Fibroblast of lung (primary cell): ENCODE measurements around the gene CHD9. TPM values are rescaled to one million over a fixed set of nuclear protein-coding genes. Genes with fewer than 3 reads are reported as not detected.
A peak's percentile ranks its signal among the peaks of the same experiment; 100 is the strongest.

Experiments used
- DNase-seq, 2 donors: peaks; one replicate each; pipeline versions ENCODE4 v3.0.0 to v3.0.0-alpha.2; 2010; ENCODE audit warnings: low read depth in 2 of 2
- H2AFZ ChIP-seq: 2 replicates; pipeline ENCODE4 v1.5.1; 2012; ENCODE audit warnings: low read length, control low read depth, inconsistent platforms
- H3K27ac ChIP-seq: 2 replicates; pipeline ENCODE4 v1.5.1; 2011; ENCODE audit warnings: low read length, control low read depth; ENCODE audit not compliant: insufficient read depth
- H3K27me3 ChIP-seq: 2 replicates; pipeline ENCODE4 v1.5.1; 2011; ENCODE audit warnings: mild to moderate bottlenecking, low read length; ENCODE audit not compliant: control insufficient read depth, insufficient read depth
- H3K36me3 ChIP-seq: 2 replicates; pipeline ENCODE4 v1.5.1; 2011; ENCODE audit warnings: low read length; ENCODE audit not compliant: control insufficient read depth, insufficient read depth
- H3K4me1 ChIP-seq: 2 replicates; pipeline ENCODE4 v1.5.1; 2011; ENCODE audit warnings: low read length; ENCODE audit not compliant: control insufficient read depth, insufficient read depth; ENCODE audit errors: extremely low read depth
- H3K4me2 ChIP-seq: 2 replicates; pipeline ENCODE4 v1.5.1; 2011; ENCODE audit warnings: low read length, control low read depth; ENCODE audit not compliant: insufficient read depth; ENCODE audit errors: extremely low read depth
- H3K4me3 ChIP-seq, 4 experiments: fragments of 200-600 bp in 1 of 4; sonication (generic) in 1 of 4; replicated peaks in 1 of 4; 2 replicates each; pipeline ENCODE4 v1.5.1; 2011 to 2016; ENCODE audit warnings: low read length in 4 of 4, low read depth in 3 of 4, mild to moderate bottlenecking in 3 of 4, control low read depth in 2 of 4, inconsistent platforms in 1 of 4, mixed read lengths in 1 of 4; ENCODE audit not compliant: insufficient read depth in 1 of 4; ENCODE audit errors: control extremely low read depth in 1 of 4
- H3K79me2 ChIP-seq: 2 replicates; pipeline ENCODE4 v1.5.1; 2012; ENCODE audit warnings: mild to moderate bottlenecking, low read length, inconsistent platforms; ENCODE audit not compliant: control insufficient read depth, insufficient read depth
- H3K9ac ChIP-seq: 2 replicates; pipeline ENCODE4 v1.5.1; 2011; ENCODE audit warnings: mild to moderate bottlenecking, low read length, control low read depth; ENCODE audit not compliant: insufficient read depth
- H3K9me3 ChIP-seq: 2 replicates; pipeline ENCODE4 v1.5.1; 2012; ENCODE audit warnings: low read depth, low read length; ENCODE audit not compliant: control insufficient read depth, insufficient read depth
- H4K20me1 ChIP-seq: 2 replicates; pipeline ENCODE4 v1.5.1; 2011; ENCODE audit warnings: low read length; ENCODE audit not compliant: control insufficient read depth, insufficient read depth; ENCODE audit errors: extremely low read depth
- CTCF ChIP-seq, 2 donors: IDR thresholded peaks in 1 of 2; conservative IDR thresholded peaks in 1 of 2; 1 replicate in 1 of 2; 2 replicates in 1 of 2; pipeline ENCODE4 v1.5.1; 2011 to 2012; ENCODE audit warnings: low read length in 2 of 2, control low read depth in 1 of 2, inconsistent platforms in 1 of 2, low read depth in 1 of 2, mild to moderate bottlenecking in 1 of 2
- EZH2 ChIP-seq: IDR thresholded peaks from 2 replicates; pipeline ENCODE4 v1.5.1; 2012; ENCODE audit warnings: low read length, control low read depth, mild to moderate bottlenecking; ENCODE audit errors: missing control alignments
- polyA plus RNA-seq, 2 donors: library from polyadenylated mRNA; depleted of rRNA in 1 of 2; stranded (reverse) in 1 of 2; unstranded in 1 of 2; fragments of >200 nt; gene quantifications; 2 replicates each; pipeline ENCODE4 v1.2.1, GENCODE V29; 2011 to 2012; ENCODE audit warnings: missing spikeins in 1 of 2
- total RNA-seq: library from RNA; depleted of rRNA; stranded (reverse); fragments of >200 nt; gene quantifications from 2 replicates; pipeline ENCODE4 v1.2.1, GENCODE V29; 2014

The CHD9 gene
- total and polyA plus RNA-seq, 2 donors (not counting 1 experiment from before 2014, with no cell fraction given): 32.9 to 60.9 TPM

DNA sequence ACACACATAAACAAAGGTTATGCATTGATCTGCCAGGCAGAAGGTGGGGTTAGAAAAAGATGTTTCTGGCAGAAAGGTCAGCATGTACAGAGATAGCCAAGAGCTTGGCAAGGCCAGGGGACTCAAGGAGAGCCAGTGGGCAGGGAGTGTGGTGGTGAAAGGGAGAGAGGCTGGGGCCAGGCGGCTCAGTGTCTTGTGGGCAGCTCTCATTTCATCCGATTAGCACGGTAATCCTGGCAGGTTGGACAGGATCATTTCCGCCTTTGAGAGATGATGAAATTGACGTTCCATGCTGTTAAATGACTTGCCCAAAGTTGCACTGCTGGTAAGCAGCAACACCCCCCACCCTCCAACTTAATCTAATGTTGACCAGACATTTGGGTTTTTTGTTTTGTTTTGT, 3.6 kb downstream of the CHD9 start:
- no peak overlapping the region for H3K4me3 ChIP-seq
- TF ChIP-seq EZH2: no peak
- TF ChIP-seq CTCF (conservative IDR thresholded peaks at IDR 0.05 in 1 of 2, IDR thresholded peaks at IDR 0.05 in 1 of 2; ENCODE audit: low read depth in 1 of 2, low read length in 2 of 2): no peak
- peaks cover 3% of the 10 kb centered on the region for H3K4me1 ChIP-seq
- H2AFZ ChIP-seq: no peak overlapping the region
- no peak overlapping the region for H3K27ac ChIP-seq
- no peaks in the 10 kb centered on the region for H3K36me3 ChIP-seq
- no peak for DNase-seq
- H3K79me2 ChIP-seq: peaks cover 26% of the 10 kb centered on the region
- no peaks in the 10 kb centered on the region for H3K9me3 ChIP-seq
- H3K27me3 ChIP-seq: no peaks in the 10 kb centered on the region
- no peaks in the 10 kb centered on the region for H4K20me1 ChIP-seq
- H3K4me2 ChIP-seq: no peak overlapping the region
- no peak overlapping the region for H3K9ac ChIP-seq

GRCh38 chr16:53058882-53059281, 4.1 kb downstream of the CHD9 start:
- Histone ChIP-seq H3K79me2 (peaks cover 26% of the 10 kb centered on the region), H3K27ac (no peak overlapping the region), H3K4me3 (no peak overlapping the region), H3K4me1 (peaks cover 3% of the 10 kb centered on the region), H3K27me3 (no peaks in the 10 kb centered on the region), H3K9ac (no peak overlapping the region), H4K20me1 (no peaks in the 10 kb centered on the region), H3K9me3 (no peaks in the 10 kb centered on the region), H3K36me3 (no peaks in the 10 kb centered on the region), H2AFZ (no peak overlapping the region), H3K4me2 (no peak overlapping the region)
- no peak for TF ChIP-seq EZH2
- DNase-seq: no peak

- peaks cover 2% of the 10 kb centered on the region for H3K4me1 ChIP-seq
- peak in 1 of 2 donors; percentile 17 for DNase-seq
- no peaks in the 10 kb centered on the region for H3K9me3 ChIP-seq
- no peak overlapping the region for H3K27ac ChIP-seq
- no peak overlapping the region for H3K4me3 ChIP-seq
- TF ChIP-seq CTCF (conservative IDR thresholded peaks at IDR 0.05 in 1 of 2, IDR thresholded peaks at IDR 0.05 in 1 of 2; ENCODE audit: low read depth in 1 of 2, low read length in 2 of 2) (no peak), EZH2 (no peak)
- no peaks in the 10 kb centered on the region for H4K20me1 ChIP-seq
- H3K4me2 ChIP-seq: no peak overlapping the region
- no peaks in the 10 kb centered on the region for H3K36me3 ChIP-seq
- peaks cover 26% of the 10 kb centered on the region for H3K79me2 ChIP-seq
- no peak overlapping the region for H2AFZ ChIP-seq
- no peaks in the 10 kb centered on the region for H3K27me3 ChIP-seq
- H3K9ac ChIP-seq: no peak overlapping the region
Observed at GRCh38 chr16:53059672-53060071, 4.9 kb downstream of the CHD9 start.
